ENCODE results near the gene PAX7. TPM values are rescaled to one million over a fixed set of nuclear protein-coding genes. Genes with fewer than 3 reads are reported as not detected.

Gene PAX7
- total RNA-seq, 2 experiments from 2014 or later: not detected

GRCh38 chr1:18637962-18638834, 7.6 kb downstream of the PAX7 start:
- intact Hi-C loops (cut with DNase I, micrococcal nuclease): no loop called here
- POLR2A ChIA-PET: no interaction called here

DNA sequence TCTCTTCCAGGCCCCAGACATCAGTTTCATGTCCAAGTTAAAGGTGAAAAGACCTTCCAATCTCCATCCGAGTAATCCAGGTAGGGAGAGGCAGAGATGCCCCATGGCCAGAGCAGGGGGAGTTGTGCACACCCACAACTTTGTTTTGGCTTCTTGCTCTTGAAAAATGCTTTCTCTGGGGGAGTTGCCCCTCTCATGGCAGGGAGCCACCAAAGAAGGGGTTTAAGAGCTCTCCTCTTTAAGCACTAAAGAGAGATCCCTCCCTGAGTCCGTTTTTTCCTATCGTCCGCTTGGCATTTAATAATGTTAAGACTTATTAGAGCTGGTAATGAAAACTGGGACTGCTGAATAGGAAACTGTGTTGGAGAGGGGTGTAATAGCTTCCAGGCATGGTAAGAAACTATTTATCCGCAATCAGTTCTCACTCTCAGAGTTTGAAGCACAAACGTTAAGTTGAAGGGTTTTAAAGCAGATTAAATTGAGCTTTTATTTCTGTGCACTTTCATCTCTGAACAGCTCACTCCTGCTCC, 8.3 kb downstream of the PAX7 start:
- H3K4me1 ChIP-seq (ENCODE audit: insufficient read depth, low read length): peaks cover 35% of the 10 kb centered on the region
- ChIA-PET CTCF (no interaction called here), POLR2A (interaction anchor here (0.8 kb wide), 1 partner anchor 33 kb away, joined by 3 read pairs; no protein-coding TSS in a partner anchor)
- no peak for TF ChIP-seq CTCF (IDR thresholded peaks at IDR 0.05)
- no peak overlapping the region for H3K27ac ChIP-seq (ENCODE audit: low read depth in 1 of 2, low read length in 2 of 2)
- Mint-ChIP-seq H3K4me1 (ENCODE audit: low read depth) (peaks cover 72% of the 10 kb centered on the region), H3K27me3 (peaks cover 96% of the 10 kb centered on the region), H3K36me3 (ENCODE audit: low read depth) (no peaks in the 10 kb centered on the region), H3K9me3 (no peaks in the 10 kb centered on the region), H3K4me3 (no peak overlapping the region), H3K27ac (no peak overlapping the region)
- peaks cover 0 to 29% of the 10 kb centered on the region in 2 experiments for H3K9me3 ChIP-seq (ENCODE audit: control insufficient read depth in 1 of 2, insufficient read depth in 1 of 2, low read length in 2 of 2)
- peaks cover 92 to 96% of the 10 kb centered on the region in 2 experiments for H3K27me3 ChIP-seq (ENCODE audit: control insufficient read depth in 1 of 2, insufficient read depth in 2 of 2, low read length in 2 of 2)
- H3K36me3 ChIP-seq (ENCODE audit: insufficient read depth, low read length): no peaks in the 10 kb centered on the region
- H3K4me3 ChIP-seq (ENCODE audit: low read length): no peak overlapping the region
- ATAC-seq (ENCODE audit: poor library complexity): no peak
- no peak for DNase-seq
- intact Hi-C loops (cut with DNase I, micrococcal nuclease): no loop called here

More at GRCh38 chr1:18637962-18638834, 7.6 kb downstream of the PAX7 start:
- Histone ChIP-seq H3K27me3 (ENCODE audit: control insufficient read depth in 1 of 2, insufficient read depth in 2 of 2, low read length in 2 of 2) (peaks cover 94 to 96% of the 10 kb centered on the region in 2 experiments), H3K27ac (ENCODE audit: low read depth in 1 of 2, low read length in 2 of 2) (no peak overlapping the region), H3K9me3 (ENCODE audit: control insufficient read depth in 1 of 2, insufficient read depth in 1 of 2, low read length in 2 of 2) (peaks cover 0 to 28% of the 10 kb centered on the region in 2 experiments), H3K4me3 (ENCODE audit: low read length) (no peak overlapping the region), H3K36me3 (ENCODE audit: insufficient read depth, low read length) (no peaks in the 10 kb centered on the region), H3K4me1 (ENCODE audit: insufficient read depth, low read length) (peaks cover 29% of the 10 kb centered on the region)
- Mint-ChIP-seq H3K9me3 (no peaks in the 10 kb centered on the region), H3K4me3 (no peak overlapping the region), H3K36me3 (ENCODE audit: low read depth) (no peaks in the 10 kb centered on the region), H3K27ac (no peak overlapping the region), H3K27me3 (peaks cover 99% of the 10 kb centered on the region), H3K4me1 (ENCODE audit: low read depth) (peaks cover 70% of the 10 kb centered on the region)
- no peak for TF ChIP-seq CTCF (IDR thresholded peaks at IDR 0.05)
- CTCF ChIA-PET: no interaction called here
- no peak for ATAC-seq (ENCODE audit: poor library complexity)
- DNase-seq: no peak

DNA sequence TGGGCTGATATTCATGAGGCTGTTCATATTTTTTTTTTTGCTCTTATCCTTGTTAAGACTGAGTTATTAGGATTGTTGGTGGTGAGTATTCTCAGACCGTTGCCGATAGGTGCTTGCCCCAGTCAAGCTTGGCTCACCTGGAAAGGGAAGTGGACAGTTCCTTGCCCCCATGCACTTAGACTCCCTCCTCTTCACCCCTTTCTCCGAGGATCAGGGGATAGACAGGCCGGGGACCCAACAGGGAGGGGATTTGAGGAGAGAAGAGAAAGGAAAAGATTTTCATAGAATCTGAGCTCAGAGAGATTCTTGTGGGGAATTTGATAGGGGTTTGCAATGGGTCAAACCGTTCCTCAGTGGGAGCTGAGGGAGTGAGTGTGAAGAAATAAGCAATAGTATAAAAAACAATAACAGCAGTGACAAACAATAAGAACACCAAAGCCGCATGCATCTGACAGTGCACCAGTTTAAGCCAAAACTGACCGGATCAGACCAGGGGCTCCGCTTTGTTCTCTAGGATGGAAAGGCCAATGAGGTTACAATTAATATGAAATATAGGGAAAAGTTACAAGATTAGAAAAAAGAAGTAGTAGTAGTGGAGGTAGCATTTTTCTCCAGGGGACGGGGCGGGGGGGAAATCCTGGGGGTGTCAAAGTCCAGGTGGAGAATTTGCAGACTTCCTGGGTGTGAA, 8.9 kb downstream of the PAX7 start:
- H3K36me3 ChIP-seq (ENCODE audit: insufficient read depth, low read length): no peaks in the 10 kb centered on the region
- H3K27ac Mint-ChIP-seq: no peak overlapping the region
- H3K36me3 Mint-ChIP-seq (ENCODE audit: low read depth): no peaks in the 10 kb centered on the region
- no peak overlapping the region for H3K27ac ChIP-seq (ENCODE audit: low read depth in 1 of 2, low read length in 2 of 2)
- H3K4me1 Mint-ChIP-seq (ENCODE audit: low read depth): peaks cover 72% of the 10 kb centered on the region
- H3K9me3 ChIP-seq (ENCODE audit: control insufficient read depth in 1 of 2, insufficient read depth in 1 of 2, low read length in 2 of 2): peaks cover 0 to 30% of the 10 kb centered on the region in 2 experiments
- peaks cover 96% of the 10 kb centered on the region for H3K27me3 Mint-ChIP-seq
- H3K4me3 Mint-ChIP-seq: no peak overlapping the region
- DNase-seq (no peak), ATAC-seq (ENCODE audit: poor library complexity) (no peak)
- ChIA-PET POLR2A (interaction anchor here (0.8 kb wide), 1 partner anchor 32 kb away, joined by 3 read pairs; no protein-coding TSS in a partner anchor), CTCF (no interaction called here)
- no peak for TF ChIP-seq CTCF (IDR thresholded peaks at IDR 0.05)
- H3K4me1 ChIP-seq (ENCODE audit: insufficient read depth, low read length): peaks cover 38% of the 10 kb centered on the region
- H3K4me3 ChIP-seq (ENCODE audit: low read length): no peak overlapping the region
- no peaks in the 10 kb centered on the region for H3K9me3 Mint-ChIP-seq
- intact Hi-C loops (cut with DNase I, micrococcal nuclease): no loop called here
- peaks cover 92 to 96% of the 10 kb centered on the region in 2 experiments for H3K27me3 ChIP-seq (ENCODE audit: control insufficient read depth in 1 of 2, insufficient read depth in 2 of 2, low read length in 2 of 2)
